Upper lobe of left lung (tissue), 6 donors: Measurements from ENCODE around the gene ZNF718. TPM values are rescaled to one million over a fixed set of nuclear protein-coding genes. Genes with fewer than 3 reads are reported as not detected.
"Not testable (repeated sequence)": the region's sequence is repeated elsewhere in the genome, so short reads cannot be mapped to it uniquely, and the experiment has no call there.

Source experiments
- ATAC-seq, 2 donors: fragments of 200-7000 bp; cut with Tn5 transposase; one replicate each; pipeline ENCODE4 v1.9.1; 2022; ENCODE audit warnings: mild to moderate bottlenecking in 2 of 2, moderate library complexity in 2 of 2; ENCODE audit not compliant: low FRiP score in 2 of 2
- DNase-seq, 2 donors: peaks; one replicate each; pipeline ENCODE4 v3.0.0-alpha.2; 2019 to 2020
- H3K27ac ChIP-seq, 4 donors: fragments of 200-600 bp; sonication (generic); one replicate each; pipeline ENCODE4 v1.5.1; 2016 to 2019
- H3K27me3 ChIP-seq, 4 donors: fragments of 200-600 bp; sonication (generic); one replicate each; pipeline ENCODE4 v1.5.1; 2017 to 2019
- H3K36me3 ChIP-seq, 4 donors: fragments of 200-600 bp; sonication (generic); one replicate each; pipeline ENCODE4 v1.5.1; 2016 to 2019
- H3K4me1 ChIP-seq, 4 donors: fragments of 200-600 bp; sonication (generic); one replicate each; pipeline ENCODE4 v1.5.1; 2018 to 2019
- H3K4me3 ChIP-seq, 4 donors: fragments of 200-600 bp; sonication (generic); one replicate each; pipeline ENCODE4 v1.5.1; 2017 to 2019; ENCODE audit warnings: mild to moderate bottlenecking in 2 of 4, moderate library complexity in 1 of 4
- H3K9me3 ChIP-seq, 4 donors: fragments of 200-600 bp; sonication (generic); one replicate each; pipeline ENCODE4 v1.5.1; 2018 to 2019
- EP300 ChIP-seq, 4 donors: sonication (generic); formaldehyde crosslinking; IDR thresholded peaks; one replicate each; pipeline ENCODE4 v1.5.1; 2017; ENCODE audit warnings: antibody characterized with exemption in 4 of 4, control low read depth in 2 of 4
- POLR2A ChIP-seq, 4 donors: fragments of 450-650 bp; IDR thresholded peaks; one replicate each; pipeline ENCODE4 v1.5.1; 2016 to 2017; ENCODE audit warnings: antibody characterized with exemption in 4 of 4, mild to moderate bottlenecking in 2 of 4
- POLR2AphosphoS5 ChIP-seq, 2 donors: sonication (generic); formaldehyde crosslinking; IDR thresholded peaks; one replicate each; pipeline ENCODE4 v1.5.1; 2017; ENCODE audit warnings: antibody characterized with exemption in 2 of 2
- WGBS, 2 donors: methylation state at CpG; one replicate each; pipeline ENCODE4 v1.1.5; 2017 to 2018; 5-methylcytosine and 5-hydroxymethylcytosine counted together
- total RNA-seq, 6 donors: library from RNA; depleted of rRNA in 4 of 6; stranded (reverse); fragments of >200 nt in 4 of 6; gene quantifications; one replicate each; pipeline versions ENCODE4 v1.1.0 to v1.2.1, GENCODE V29; 2016 to 2021
- TF ChIP-seq, protein P1 (sequence below), 6 experiments: fragments of 450-650 bp in 4 of 6; fragments of 200-600 bp in 2 of 6; sonication (generic) in 2 of 6; IDR thresholded peaks; one replicate each; pipeline ENCODE4 v1.5.1; 2016 to 2019; ENCODE audit warnings: antibody characterized with exemption in 6 of 6
- donor health status: DM: no; HTN: no; CAD: no; lungs with moderate emphysema.
- donor health status: DM: no; HTN: yes; CAD: no; lungs with severe emphysema.

Gene ZNF718
- total RNA-seq, 6 donors from 2014 or later: 4.7 to 15.7 (median 5.8) TPM

DNA sequence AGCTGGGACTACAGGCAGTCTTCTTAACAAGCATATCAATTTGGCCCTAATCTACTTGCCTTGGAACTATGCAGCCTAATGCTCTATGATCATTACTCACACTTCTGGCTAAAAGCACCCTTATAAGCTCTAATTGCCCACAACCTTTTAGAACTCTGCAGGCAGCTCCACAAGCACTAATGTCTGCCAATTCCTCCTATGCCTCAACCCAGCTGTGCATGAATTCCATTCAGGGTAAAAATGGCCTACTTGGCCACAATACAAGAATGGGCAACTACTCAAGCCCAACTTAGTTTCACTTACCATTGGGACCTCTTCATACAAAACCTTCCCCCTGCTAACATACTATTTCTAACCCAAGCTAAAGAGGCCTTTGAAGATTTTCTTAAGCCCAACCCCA is 51.7 kb downstream of the ZNF718 start:
- ATAC-seq (no peak), DNase-seq (no peak)
- no peaks in the 10 kb centered on the region for H3K36me3 ChIP-seq
- TF ChIP-seq, protein P1, sequence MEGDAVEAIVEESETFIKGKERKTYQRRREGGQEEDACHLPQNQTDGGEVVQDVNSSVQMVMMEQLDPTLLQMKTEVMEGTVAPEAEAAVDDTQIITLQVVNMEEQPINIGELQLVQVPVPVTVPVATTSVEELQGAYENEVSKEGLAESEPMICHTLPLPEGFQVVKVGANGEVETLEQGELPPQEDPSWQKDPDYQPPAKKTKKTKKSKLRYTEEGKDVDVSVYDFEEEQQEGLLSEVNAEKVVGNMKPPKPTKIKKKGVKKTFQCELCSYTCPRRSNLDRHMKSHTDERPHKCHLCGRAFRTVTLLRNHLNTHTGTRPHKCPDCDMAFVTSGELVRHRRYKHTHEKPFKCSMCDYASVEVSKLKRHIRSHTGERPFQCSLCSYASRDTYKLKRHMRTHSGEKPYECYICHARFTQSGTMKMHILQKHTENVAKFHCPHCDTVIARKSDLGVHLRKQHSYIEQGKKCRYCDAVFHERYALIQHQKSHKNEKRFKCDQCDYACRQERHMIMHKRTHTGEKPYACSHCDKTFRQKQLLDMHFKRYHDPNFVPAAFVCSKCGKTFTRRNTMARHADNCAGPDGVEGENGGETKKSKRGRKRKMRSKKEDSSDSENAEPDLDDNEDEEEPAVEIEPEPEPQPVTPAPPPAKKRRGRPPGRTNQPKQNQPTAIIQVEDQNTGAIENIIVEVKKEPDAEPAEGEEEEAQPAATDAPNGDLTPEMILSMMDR (IDR thresholded peaks at IDR 0.05): no peak
- no peak for TF ChIP-seq EP300 (IDR thresholded peaks at IDR 0.05)
- no peak for TF ChIP-seq POLR2AphosphoS5 (IDR thresholded peaks at IDR 0.05)
- TF ChIP-seq POLR2A (IDR thresholded peaks at IDR 0.05): no peak
- H3K9me3 ChIP-seq: peaks cover 74 to 100% (median 85%) of the 10 kb centered on the region in 4 donors
- no peak overlapping the region for H3K4me3 ChIP-seq
- H3K27me3 ChIP-seq: no peaks in the 10 kb centered on the region
- no peaks in the 10 kb centered on the region for H3K4me1 ChIP-seq
- no peak overlapping the region for H3K27ac ChIP-seq

DNA sequence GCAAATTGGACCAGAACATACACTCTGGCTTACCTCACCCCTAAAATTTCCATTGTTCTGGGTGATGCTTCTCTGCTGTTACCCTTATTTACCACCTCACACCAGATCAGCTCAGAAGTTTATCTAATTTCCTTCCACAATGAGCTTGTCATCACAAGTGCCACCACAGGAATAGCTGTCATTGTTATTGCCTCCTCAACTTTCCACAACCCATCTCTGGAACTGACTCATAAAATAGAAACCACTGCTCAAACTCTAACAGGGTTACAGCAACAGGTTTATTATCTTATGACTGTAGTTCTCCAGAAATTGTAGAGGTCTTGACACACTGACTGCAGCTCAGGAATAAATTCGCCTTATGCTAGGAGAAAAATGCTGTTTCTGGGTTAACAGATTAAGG is 52.7 kb downstream of the ZNF718 start:
- ATAC-seq: no peak
- TF ChIP-seq, protein P1 (IDR thresholded peaks at IDR 0.05): no peak
- TF ChIP-seq POLR2AphosphoS5 (IDR thresholded peaks at IDR 0.05) (no peak), EP300 (IDR thresholded peaks at IDR 0.05) (no peak), POLR2A (IDR thresholded peaks at IDR 0.05) (no peak)
- no peak for DNase-seq
- no peaks in the 10 kb centered on the region for H3K4me1 ChIP-seq
- H3K27me3 ChIP-seq: no peaks in the 10 kb centered on the region
- no peak overlapping the region for H3K4me3 ChIP-seq
- no peaks in the 10 kb centered on the region for H3K36me3 ChIP-seq
- H3K9me3 ChIP-seq: peaks cover 70 to 98% (median 81%) of the 10 kb centered on the region in 4 donors
- 76 to 95% methylated on average over 1 of the region's 1 CpG for WGBS, 2 donors
- no peak overlapping the region for H3K27ac ChIP-seq

DNA sequence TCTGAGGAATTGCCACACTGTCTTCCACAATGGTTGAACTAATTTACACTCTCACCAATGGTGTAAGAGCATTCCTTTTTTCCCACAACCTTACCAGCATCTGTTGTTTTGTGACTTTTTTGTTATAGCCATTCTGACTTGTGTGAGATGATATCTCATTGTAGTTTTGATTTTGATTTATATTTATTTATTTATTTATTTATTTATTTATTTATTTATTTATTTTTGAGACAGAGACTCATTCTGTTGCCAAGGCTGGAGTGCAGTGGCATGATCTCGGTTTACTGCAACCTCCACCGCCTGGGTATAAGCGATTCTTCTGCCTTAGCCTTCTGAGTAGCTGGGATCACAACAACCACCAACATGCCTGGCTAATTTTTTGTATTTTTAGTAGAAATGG is 57.9 kb downstream of the ZNF718 start:
- 96 to 100% methylated on average over 3 of the region's 3 CpGs for WGBS, 2 donors

DNA sequence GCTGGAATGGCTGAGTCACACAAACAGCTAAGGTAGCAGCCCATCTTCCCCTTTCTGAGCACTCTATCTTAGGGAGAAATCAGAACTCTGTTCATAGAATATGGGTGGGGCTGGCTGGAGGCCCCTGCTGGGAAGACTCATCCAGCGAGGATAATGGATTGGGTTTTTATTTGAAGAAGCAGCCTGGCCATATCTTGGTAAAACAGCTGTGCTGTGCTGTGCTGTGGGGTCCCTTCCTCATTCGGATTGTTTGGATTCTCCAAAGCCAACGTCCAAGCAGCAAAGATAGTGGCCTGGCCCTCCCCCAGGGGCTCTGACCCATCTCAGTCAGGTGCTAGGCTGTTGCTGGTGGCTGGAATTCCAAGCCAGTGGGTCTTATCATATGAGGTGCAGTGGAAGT is 63.8 kb downstream of the ZNF718 start:
- no peak for ATAC-seq
- peaks cover 19 to 97% (median 68%) of the 10 kb centered on the region in 4 donors for H3K9me3 ChIP-seq
- DNase-seq: no peak

More for the DNA sequence above, 57.9 kb downstream of the ZNF718 start:
- H3K27ac ChIP-seq, H3K27me3 ChIP-seq, DNase-seq, H3K4me1 ChIP-seq, ATAC-seq, H3K4me3 ChIP-seq, H3K36me3 ChIP-seq: not testable (repeated sequence)
- H3K9me3 ChIP-seq: peaks cover 36 to 96% (median 78%) of the 10 kb centered on the region in 4 donors

DNA sequence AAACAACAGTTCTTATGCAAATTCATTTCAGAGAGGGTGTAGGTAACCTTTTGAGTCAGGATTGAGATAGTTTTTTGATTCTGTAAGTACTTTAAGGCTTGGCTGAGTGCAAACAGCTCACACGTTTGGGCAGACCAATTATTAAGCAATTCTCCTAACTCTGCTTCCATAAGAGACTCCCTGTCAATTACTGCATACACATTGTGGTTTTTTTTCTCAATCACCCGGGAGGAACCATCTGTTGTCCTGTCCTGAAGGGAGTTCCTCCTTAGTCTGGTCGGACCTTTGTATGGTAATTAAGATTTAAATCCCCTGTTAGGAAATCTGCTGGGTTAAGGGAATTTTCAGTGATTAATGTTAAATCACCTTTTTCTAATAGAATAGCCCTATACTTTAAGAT is 70.9 kb downstream of the ZNF718 start:
- peaks cover 0 to 79% (median 23%) of the 10 kb centered on the region in 4 donors for H3K9me3 ChIP-seq
- WGBS, 2 donors: 66 to 78% methylated on average over 3 of the region's 3 CpGs
- not testable (repeated sequence) for H3K27me3 ChIP-seq, H3K4me1 ChIP-seq, H3K27ac ChIP-seq, DNase-seq, ATAC-seq, H3K36me3 ChIP-seq, H3K4me3 ChIP-seq

More for the DNA sequence above, 63.8 kb downstream of the ZNF718 start:
- Histone ChIP-seq H3K4me3 (no peak overlapping the region), H3K36me3 (no peaks in the 10 kb centered on the region), H3K27me3 (no peaks in the 10 kb centered on the region), H3K27ac (no peak overlapping the region), H3K4me1 (no peaks in the 10 kb centered on the region)
- 57 to 64% methylated on average over 2 to 3 of the region's 3 CpGs for WGBS, 2 donors
- TF ChIP-seq POLR2A (IDR thresholded peaks at IDR 0.05): no peak
- TF ChIP-seq EP300 (IDR thresholded peaks at IDR 0.05): no peak
- TF ChIP-seq POLR2AphosphoS5 (IDR thresholded peaks at IDR 0.05): no peak
- TF ChIP-seq, protein P1 (IDR thresholded peaks at IDR 0.05): no peak

DNA sequence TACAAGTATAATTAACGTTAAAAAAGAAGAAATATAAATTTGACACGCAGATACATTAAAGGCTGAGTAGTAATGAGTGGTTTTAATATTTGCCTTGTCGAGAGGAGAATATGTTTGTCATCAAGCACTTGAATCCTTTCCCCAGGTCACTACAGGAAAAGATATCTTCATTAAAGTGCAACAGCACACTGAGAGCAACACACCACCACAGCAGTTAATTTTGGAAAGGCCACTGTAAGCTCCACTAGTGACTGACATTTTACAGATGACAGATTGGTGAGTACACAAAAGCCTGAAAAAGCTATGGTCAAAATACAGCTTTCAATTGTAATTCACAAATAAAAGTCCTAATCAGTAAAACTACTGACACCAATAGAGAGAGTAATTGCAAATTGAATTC is 76.6 kb downstream of the ZNF718 start:
- ATAC-seq (no peak), DNase-seq (no peak)
- H3K4me1 ChIP-seq: no peaks in the 10 kb centered on the region
- 91 to 94% methylated on average over 3 of the region's 3 CpGs for WGBS, 2 donors
- TF ChIP-seq POLR2A (IDR thresholded peaks at IDR 0.05): no peak
- H3K27ac ChIP-seq: no peak overlapping the region
- no peaks in the 10 kb centered on the region for H3K36me3 ChIP-seq
- no peak overlapping the region for H3K4me3 ChIP-seq
- no peaks in the 10 kb centered on the region for H3K27me3 ChIP-seq
- H3K9me3 ChIP-seq: peaks cover 4 to 75% (median 38%) of the 10 kb centered on the region in 4 donors

DNA sequence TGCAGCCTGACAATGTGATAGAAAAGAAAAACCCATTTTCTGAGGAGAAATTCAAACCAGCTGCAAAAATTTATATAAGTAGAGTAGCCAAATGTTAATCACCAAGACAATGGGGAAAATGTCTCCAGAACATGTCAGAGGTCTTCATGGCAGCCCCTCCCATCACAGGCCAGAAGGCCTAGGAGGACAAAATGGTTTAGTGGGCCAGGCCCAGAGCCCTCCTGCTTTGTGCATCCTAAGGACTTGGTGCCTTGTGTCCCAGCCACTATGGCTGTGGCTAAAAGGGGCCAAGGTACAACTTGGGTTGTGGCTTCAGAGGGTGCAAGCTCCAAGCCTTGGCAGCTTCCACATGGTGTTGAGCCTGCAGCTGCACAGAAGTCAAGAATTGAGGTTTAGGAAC is 78.5 kb downstream of the ZNF718 start:
- not testable (repeated sequence) for H3K27ac ChIP-seq, H3K4me1 ChIP-seq, H3K36me3 ChIP-seq, H3K4me3 ChIP-seq, H3K27me3 ChIP-seq, ATAC-seq, DNase-seq
- peaks cover 4 to 74% (median 35%) of the 10 kb centered on the region in 4 donors for H3K9me3 ChIP-seq
